Vagina (tissue), 2 donors: ENCODE data around the gene CDKN2B-AS1. TPM values are rescaled to one million over a fixed set of nuclear protein-coding genes. Genes with fewer than 3 reads are reported as not detected.

Experiments
- DNase-seq, 2 donors: peaks; one replicate each; pipeline ENCODE4 v3.0.0-alpha.2; 2017; ENCODE audit errors: extremely low spot score in 2 of 2
- H3K27ac ChIP-seq: fragments of 200-600 bp; sonication (generic); one replicate; pipeline ENCODE4 v1.5.1; 2019
- H3K27me3 ChIP-seq: fragments of 200-600 bp; sonication (generic); one replicate; pipeline ENCODE4 v1.5.1; 2019
- H3K36me3 ChIP-seq, 2 donors: fragments of 200-600 bp; sonication (generic); one replicate each; pipeline ENCODE4 v1.5.1; 2017 to 2019
- H3K4me1 ChIP-seq: fragments of 200-600 bp; sonication (generic); one replicate; pipeline ENCODE4 v1.5.1; 2019
- H3K4me3 ChIP-seq, 2 donors: fragments of 200-600 bp; sonication (generic); 1 replicate in 1 of 2; 2 replicates in 1 of 2; pipeline ENCODE4 v1.5.1; 2016 to 2019
- H3K9me3 ChIP-seq: fragments of 200-600 bp; sonication (generic); one replicate; pipeline ENCODE4 v1.5.1; 2019
- CTCF ChIP-seq, 3 experiments: fragments of 450-650 bp in 2 of 3; fragments of 200-600 bp in 1 of 3; sonication (generic) in 1 of 3; IDR thresholded peaks; one replicate each; pipeline ENCODE4 v1.5.1; 2017 to 2019; ENCODE audit warnings: antibody characterized with exemption in 3 of 3, mild to moderate bottlenecking in 2 of 3, moderate library complexity in 2 of 3
- POLR2A ChIP-seq, 2 donors: fragments of 450-650 bp; IDR thresholded peaks; one replicate each; pipeline ENCODE4 v1.6.1; 2017; ENCODE audit warnings: antibody characterized with exemption in 2 of 2, mild to moderate bottlenecking in 2 of 2, moderate library complexity in 2 of 2
- POLR2AphosphoS5 ChIP-seq, 2 donors: sonication (generic); formaldehyde crosslinking; IDR thresholded peaks; one replicate each; pipeline ENCODE4 v1.9.0; 2017; ENCODE audit warnings: antibody characterized with exemption in 2 of 2, mild to moderate bottlenecking in 2 of 2, low read depth in 1 of 2; ENCODE audit not compliant: insufficient read depth in 1 of 2
- intact Hi-C: fragments of 100-400 bp; cut with DNase I; formaldehyde crosslinking; loops from one replicate; pipeline ENCODE4 v1.15.1; 2023
- total RNA-seq: library from RNA; depleted of rRNA; stranded (reverse); fragments of >200 nt; gene quantifications from one replicate; pipeline ENCODE4 v1.2.3, GENCODE V29; 2016

Gene CDKN2B-AS1
- total RNA-seq, 1 donor from 2014 or later = 5.9 TPM

GRCh38 chr9:22037954-22038690 is 43.5 kb downstream of the CDKN2B-AS1 start:
- DNase-seq = no peak

DNA sequence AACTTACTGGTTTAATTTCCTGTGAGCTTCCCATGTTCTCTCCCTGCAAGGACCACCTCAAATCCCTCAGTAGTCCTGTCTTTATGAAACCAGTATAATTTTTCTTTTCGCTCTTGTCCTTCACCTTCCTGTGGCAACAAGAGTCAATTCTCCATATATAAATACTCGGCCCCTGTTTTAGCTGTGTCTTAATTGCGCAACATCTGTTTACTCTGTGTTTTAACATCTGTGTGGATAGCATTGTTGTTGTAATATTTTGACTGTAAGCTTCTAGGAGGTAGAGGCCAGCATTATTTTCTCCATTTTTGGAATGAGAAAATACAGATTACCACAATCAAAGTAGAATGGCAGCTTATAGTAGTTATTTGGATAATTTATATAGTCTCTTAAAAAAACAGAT is 44.7 kb downstream of the CDKN2B-AS1 start:
- Histone ChIP-seq H3K27ac (no peak overlapping the region), H3K27me3 (no peaks in the 10 kb centered on the region), H3K9me3 (no peaks in the 10 kb centered on the region), H3K4me3 (no peak overlapping the region), H3K36me3 (no peaks in the 10 kb centered on the region), H3K4me1 (peaks cover 27% of the 10 kb centered on the region)
- intact Hi-C loops = no loop called here
- TF ChIP-seq POLR2AphosphoS5 (IDR thresholded peaks at IDR 0.05; ENCODE audit: insufficient read depth in 1 of 2, low read depth in 1 of 2) (no peak), POLR2A (IDR thresholded peaks at IDR 0.05) (no peak), CTCF (IDR thresholded peaks at IDR 0.05) (no peak)
- DNase-seq = no peak

More at GRCh38 chr9:22037954-22038690, 43.5 kb downstream of the CDKN2B-AS1 start:
- Histone ChIP-seq H3K4me3 (no peak overlapping the region), H3K9me3 (no peaks in the 10 kb centered on the region), H3K4me1 (peaks cover 27% of the 10 kb centered on the region), H3K27me3 (no peaks in the 10 kb centered on the region), H3K36me3 (no peaks in the 10 kb centered on the region), H3K27ac (no peak overlapping the region)
- intact Hi-C loops = no loop called here
- TF ChIP-seq POLR2AphosphoS5 (IDR thresholded peaks at IDR 0.05; ENCODE audit: insufficient read depth in 1 of 2, low read depth in 1 of 2) = peak; percentile 34 to 55
- TF ChIP-seq POLR2A (IDR thresholded peaks at IDR 0.05) = no peak
- peak in 1 of 3 experiments; percentile 19 for TF ChIP-seq CTCF (IDR thresholded peaks at IDR 0.05)

- TF ChIP-seq CTCF (IDR thresholded peaks at IDR 0.05) = no peak
- no peak for TF ChIP-seq POLR2A (IDR thresholded peaks at IDR 0.05)
- TF ChIP-seq POLR2AphosphoS5 (IDR thresholded peaks at IDR 0.05; ENCODE audit: insufficient read depth in 1 of 2, low read depth in 1 of 2) = no peak
- DNase-seq = no peak
- H3K27me3 ChIP-seq = no peaks in the 10 kb centered on the region
- no peak overlapping the region for H3K4me3 ChIP-seq
- H3K27ac ChIP-seq = no peak overlapping the region
- H3K36me3 ChIP-seq = no peaks in the 10 kb centered on the region
- no peaks in the 10 kb centered on the region for H3K9me3 ChIP-seq
- intact Hi-C loops = no loop called here
- peaks cover 27% of the 10 kb centered on the region for H3K4me1 ChIP-seq
Measured at GRCh38 chr9:22040760-22041159, 46.2 kb downstream of the CDKN2B-AS1 start.

- H3K9me3 ChIP-seq = no peaks in the 10 kb centered on the region
Measured at GRCh38 chr9:22041344-22041743, 46.8 kb downstream of the CDKN2B-AS1 start.

More at GRCh38 chr9:22041344-22041743, 46.8 kb downstream of the CDKN2B-AS1 start:
- Histone ChIP-seq H3K36me3 (no peaks in the 10 kb centered on the region), H3K4me1 (peaks cover 27% of the 10 kb centered on the region), H3K27me3 (no peaks in the 10 kb centered on the region), H3K27ac (no peak overlapping the region), H3K4me3 (no peak overlapping the region)
- DNase-seq = no peak
- TF ChIP-seq POLR2A (IDR thresholded peaks at IDR 0.05) = no peak
- no peak for TF ChIP-seq CTCF (IDR thresholded peaks at IDR 0.05)
- TF ChIP-seq POLR2AphosphoS5 (IDR thresholded peaks at IDR 0.05; ENCODE audit: insufficient read depth in 1 of 2, low read depth in 1 of 2) = no peak
- intact Hi-C loops = no loop called here
